K562 (cell line): ENCODE results near the gene PPT2. TPM values are rescaled to one million over a fixed set of nuclear protein-coding genes. Genes with fewer than 3 reads are reported as not detected.

ENCODE experiments used
- ATAC-seq: fragments of 200-7000 bp; cut with Tn5 transposase; 3 replicates; pipeline ENCODE4 v1.9.1; 2020; ENCODE audit warnings: moderate library complexity
- BruUV-seq: library from RNA; stranded (reverse); fragments of 400-500 nt; replicated peaks from 2 replicates; lab custom pipeline; 2021; lab: Mats Ljungman, UMichigan
- CTCF ChIA-PET: fragments of 300-600 bp; formaldehyde crosslinking; extraction: SDS; loops from one replicate; lab custom pipeline; 2021; ENCODE audit warnings: low intra/inter-chr PET ratio; lab: Yijun Ruan, JAX
- POLR2A ChIA-PET: fragments of 300-600, 350-650 bp; sonication (Branson Sonifier 250); formaldehyde crosslinking; extraction: SDS; loops from one replicate; lab custom pipeline; 2021; ENCODE audit warnings: antibody characterized with exemption, inconsistent platforms; lab: Yijun Ruan, JAX
- DNase-seq, 4 experiments: peaks; one replicate each; pipeline versions ENCODE4 v3.0.0 to v3.0.0-alpha.2; 2011 to 2018; ENCODE audit warnings: low spot score in 3 of 4, mixed read lengths in 3 of 4; ENCODE audit errors: extremely low read depth in 1 of 4
- FAIRE-seq: peaks from 2 replicates; lab custom pipeline; 2011; peaks lifted over from hg19 to GRCh38; lab: Jason Lieb, UNC
- H2AFZ ChIP-seq: 2 replicates; pipeline ENCODE4 v1.6.0; 2011; ENCODE audit warnings: low read depth, low read length, control low read depth, inconsistent platforms
- H3K27ac ChIP-seq: fragments of 200-600 bp; 3 replicates; pipeline ENCODE4 v1.8.0; 2011; ENCODE audit warnings: low read depth, mild to moderate bottlenecking, control low read depth, inconsistent platforms, low read length, moderate library complexity, mixed read lengths; ENCODE audit errors: extremely low read depth
- H3K27me3 ChIP-seq, 2 experiments: fragments of 300-600 bp in 1 of 2; 2 replicates in 1 of 2; 3 replicates in 1 of 2; pipeline versions ENCODE4 v1.6.0 to v1.8.0; 2011; ENCODE audit warnings: inconsistent platforms in 2 of 2, low read length in 2 of 2, mild to moderate bottlenecking in 1 of 2, mixed read lengths in 1 of 2, moderate library complexity in 1 of 2; ENCODE audit not compliant: control insufficient read depth in 2 of 2, insufficient read depth in 2 of 2
- H3K36me3 ChIP-seq: fragments of 300-600 bp; 3 replicates; pipeline ENCODE4 v1.8.0; 2011; ENCODE audit warnings: mild to moderate bottlenecking, low read length, inconsistent platforms; ENCODE audit not compliant: control insufficient read depth, insufficient read depth
- H3K4me1 ChIP-seq, 2 experiments: fragments of 200-600 bp in 1 of 2; replicated peaks in 1 of 2; 2 replicates in 1 of 2; 3 replicates in 1 of 2; pipeline versions ENCODE4 v1.5.1 to v1.8.0; 2011; ENCODE audit warnings: inconsistent platforms in 2 of 2, low read length in 2 of 2, mild to moderate bottlenecking in 1 of 2, mixed read lengths in 1 of 2, moderate library complexity in 1 of 2; ENCODE audit not compliant: control insufficient read depth in 2 of 2, insufficient read depth in 2 of 2
- H3K4me2 ChIP-seq: 2 replicates; pipeline ENCODE4 v1.6.1; 2011; ENCODE audit warnings: low read length, control low read depth, inconsistent platforms, mixed read lengths; ENCODE audit not compliant: insufficient read depth
- H3K4me3 ChIP-seq: fragments of 200-600 bp; sonication (generic), shearing (Covaris generic); 2 replicates; pipeline ENCODE4 v1.5.1; 2016; ENCODE audit warnings: control low read depth, inconsistent platforms
- H3K79me2 ChIP-seq: fragments of 200-600 bp; 3 replicates; pipeline ENCODE4 v1.8.0; 2011; ENCODE audit warnings: low read length, inconsistent platforms; ENCODE audit not compliant: control insufficient read depth, insufficient read depth
- H3K9ac ChIP-seq, 2 experiments: 2 replicates each; pipeline versions ENCODE4 v1.6.0 to v1.6.1; 2011; ENCODE audit warnings: low read depth in 2 of 2, low read length in 2 of 2, control low read depth in 1 of 2, inconsistent platforms in 1 of 2, mild to moderate bottlenecking in 1 of 2, mixed read lengths in 1 of 2; ENCODE audit not compliant: insufficient read depth in 1 of 2
- H3K9me1 ChIP-seq: one replicate; pipeline ENCODE4 v1.6.0; 2011; ENCODE audit warnings: inconsistent platforms, mild to moderate bottlenecking, low read length, moderate library complexity; ENCODE audit not compliant: control insufficient read depth, insufficient read depth
- H3K9me3 ChIP-seq: replicated peaks from 2 replicates; pipeline ENCODE4 v1.5.1; 2011; ENCODE audit warnings: low read depth, low read length, inconsistent platforms; ENCODE audit not compliant: control insufficient read depth, insufficient read depth
- H4K20me1 ChIP-seq: replicated peaks from 2 replicates; pipeline ENCODE4 v1.6.1; 2011; ENCODE audit warnings: low read length, inconsistent platforms, mixed read lengths; ENCODE audit not compliant: control insufficient read depth, insufficient read depth
- AFF4 ChIP-seq: sonication (generic); formaldehyde crosslinking; IDR thresholded peaks from 2 replicates; pipeline ENCODE4 v1.8.0; 2023; ENCODE audit warnings: mild to moderate bottlenecking, missing genetic modification reagents
- CHD4 ChIP-seq: fragments of 200-600 bp; sonication (generic); IDR thresholded peaks from 3 replicates; pipeline ENCODE4 v1.6.1; 2012; ENCODE audit warnings: low read depth, mild to moderate bottlenecking, mixed read lengths, low read length, inconsistent platforms; ENCODE audit not compliant: insufficient read depth, insufficient replicate concordance, poor library complexity, severe bottlenecking
- CLOCK ChIP-seq: fragments of 250-450 bp; sonication (Bioruptor Pico); IDR thresholded peaks from 2 replicates; pipeline ENCODE4 v1.4.0; 2020; ENCODE audit warnings: mild to moderate bottlenecking, moderate library complexity, borderline replicate concordance
- FOSL1 ChIP-seq: fragments of 200-800 bp; sonication (Bioruptor generic); conservative IDR thresholded peaks from 2 replicates; pipeline ENCODE4 v1.6.1; 2016; ENCODE audit warnings: missing genetic modification characterization, missing compliant biosample characterization
- GATAD2B ChIP-seq: fragments of 450-650 bp; IDR thresholded peaks from 2 replicates; pipeline ENCODE4 v1.6.1; 2017; ENCODE audit warnings: mild to moderate bottlenecking, borderline replicate concordance
- GTF2A2 ChIP-seq: IDR thresholded peaks from 2 replicates; pipeline ENCODE4 v1.6.1; 2016; ENCODE audit warnings: mild to moderate bottlenecking, missing genetic modification characterization, missing compliant biosample characterization
- GTF2E2 ChIP-seq: fragments of 200-800 bp; sonication (Bioruptor generic); IDR thresholded peaks from 2 replicates; pipeline ENCODE4 v1.6.1; 2016; ENCODE audit warnings: missing genetic modification characterization, missing compliant biosample characterization
- MCM3 ChIP-seq: fragments of 450-650 bp; IDR thresholded peaks from 2 replicates; pipeline ENCODE4 v1.6.1; 2016
- SAFB2 ChIP-seq: fragments of 200-400 bp; formaldehyde crosslinking; IDR thresholded peaks from 2 replicates; pipeline ENCODE4 v1.6.1; 2018; ENCODE audit warnings: borderline replicate concordance, low read length, low read depth, moderate library complexity; ENCODE audit not compliant: severe bottlenecking
- SMARCC2 ChIP-seq: fragments of 450-650 bp; IDR thresholded peaks from 2 replicates; pipeline ENCODE4 v1.6.1; 2017; ENCODE audit warnings: antibody characterized with exemption, moderate library complexity, mild to moderate bottlenecking, low read depth
- SPI1 ChIP-seq: IDR thresholded peaks from 2 replicates; pipeline ENCODE4 v1.6.1; 2011; ENCODE audit warnings: low read depth, low read length, control low read depth, borderline replicate concordance
- SRSF1 ChIP-seq: fragments of 200-400 bp; formaldehyde crosslinking; IDR thresholded peaks from 2 replicates; pipeline ENCODE4 v1.6.1; 2017; ENCODE audit warnings: mild to moderate bottlenecking, low read depth, low read length, moderate library complexity
- TRIM28 ChIP-seq: fragments of 450-650 bp; IDR thresholded peaks from 2 replicates; pipeline ENCODE4 v1.6.1; 2017
- WHSC1 ChIP-seq: IDR thresholded peaks from one replicate; pipeline ENCODE4 v1.6.1; 2012; ENCODE audit warnings: low read length, control low read depth, inconsistent platforms
- ZFP1 ChIP-seq: fragments of 450-650 bp; formaldehyde crosslinking; IDR thresholded peaks from 2 replicates; pipeline ENCODE4 v1.4.0; 2020; ENCODE audit warnings: mild to moderate bottlenecking, mixed read lengths
- ZNF133 ChIP-seq: fragments of 250-450 bp; sonication (Bioruptor Pico); IDR thresholded peaks from 2 replicates; pipeline ENCODE4 v1.4.0; 2020; ENCODE audit warnings: mild to moderate bottlenecking
- ZNF146 ChIP-seq: IDR thresholded peaks from one replicate; pipeline ENCODE4 v1.6.1; 2018; ENCODE audit warnings: missing compliant biosample characterization; ENCODE audit not compliant: unreplicated experiment
- ZNF41 ChIP-seq: fragments of 250-450 bp; sonication (Bioruptor Pico); conservative IDR thresholded peaks from 2 replicates; pipeline ENCODE4 v1.4.0; 2020; ENCODE audit warnings: mild to moderate bottlenecking
- WGBS: fragments of 100-300 bp; shearing (Covaris generic); methylation state at CpG from one replicate; pipeline ENCODE4 v1.1.6; 2016; ENCODE audit warnings: low coverage, mixed read lengths; ENCODE audit not compliant: insufficient coverage; ENCODE audit errors: missing lambda C conversion rate; 5-methylcytosine and 5-hydroxymethylcytosine counted together
- in situ Hi-C: fragments of 300-500 bp; cut with MboI; formaldehyde crosslinking; loops from 4 replicates; pipeline ENCODE4 v1.15.0; 2018; ENCODE audit warnings: inconsistent platforms, mixed read lengths
- intact Hi-C: fragments of 100-400 bp; cut with micrococcal nuclease; formaldehyde crosslinking; loops from 2 replicates; pipeline ENCODE4 v1.14.2; 2022
- polyA plus RNA-seq, 8 experiments: library from polyadenylated mRNA; depleted of rRNA in 4 of 8; stranded (reverse) in 5 of 8; unstranded in 3 of 8; fragments of >200 nt; fragmentation: Nextera tagmentation in 2 of 8; fragmentation: Illumina TruSeq in 1 of 8; extraction: Ambion mirVana in 2 of 8; extraction: Trizol in 1 of 8; gene quantifications; 2 replicates each; pipeline versions ENCODE4 v1.2.1 to v1.2.3, GENCODE V29; 2011 to 2014; ENCODE audit warnings: inconsistent platforms in 1 of 8, missing spikeins in 1 of 8
- total RNA-seq, 7 experiments: library from RNA; depleted of rRNA in 6 of 7; stranded (reverse); fragments of >200 nt in 6 of 7; fragmentation: Illumina TruSeq in 2 of 7; extraction: Trizol in 2 of 7; gene quantifications; 2 replicates each; pipeline versions ENCODE4 v1.2.1 to v1.2.3, GENCODE V29; 2011 to 2021; ENCODE audit warnings: low replicate concordance in 1 of 7

Gene PPT2
- total and polyA plus RNA-seq, 9 of the 15 experiments (the other 6 are each of a cell fraction or from before 2014, with no cell fraction given), result 27.4 to 98.8 (median 69.9) TPM

GRCh38 chr6:32114796-32115195 is 39.1 kb upstream of the PPT2 start:
- 77% methylated on average over 7 of the region's 8 CpGs for WGBS
- POLR2A ChIA-PET, result interaction anchor here (0.6 to 0.8 kb wide), 2 partner anchors 10 to 867 kb away, joined by 3 read pairs; no protein-coding TSS in a partner anchor
- H3K9me1 ChIP-seq, result peaks cover 3% of the 10 kb centered on the region
- intact Hi-C loops, result loop anchor here (5.0 to 10.0 kb wide), 3 partner anchors 53 to 300 kb away; partner anchors contain the start of gene ZBTB12
- ATAC-seq, result no peak
- TF ChIP-seq SPI1 (no peak), TRIM28 (no peak), ZNF146 (CRISPR knock-in tag) (no peak), ZNF41 (CRISPR knock-in tag) (no peak), ZFP1 (no peak), WHSC1 (no peak), AFF4 (CRISPR knock-in tag) (no peak), ZNF133 (CRISPR knock-in tag) (no peak), GTF2A2 (tag) (no peak), FOSL1 (no peak), CLOCK (no peak), MCM3 (no peak), SRSF1 (no peak), GATAD2B (no peak), SMARCC2 (no peak), SAFB2 (no peak), CHD4 (no peak), GTF2E2 (tag) (no peak)
- no peak for FAIRE-seq
- no peaks in the 10 kb centered on the region for H3K79me2 ChIP-seq
- in situ Hi-C loops, result no loop called here
- CTCF ChIA-PET, result no interaction called here
- no peak for DNase-seq
- BruUV-seq, result no TSS peak
- H3K27me3 ChIP-seq, result no peaks in the 10 kb centered on the region
- no peak overlapping the region for H3K4me3 ChIP-seq
- H3K4me2 ChIP-seq, result no peak overlapping the region
- H4K20me1 ChIP-seq, result no peaks in the 10 kb centered on the region
- peaks cover 12 to 19% of the 10 kb centered on the region in 2 experiments; a peak in 4 of 5 replicates for H3K4me1 ChIP-seq
- no peaks in the 10 kb centered on the region for H3K9me3 ChIP-seq
- H3K9ac ChIP-seq, result peak overlapping the region in 1 of 2 experiments; percentile 17; a peak in 1 of 4 replicates
- no peak overlapping the region for H2AFZ ChIP-seq
- H3K27ac ChIP-seq, result no peak overlapping the region
- H3K36me3 ChIP-seq, result peaks cover 40% of the 10 kb centered on the region
